ENCODE results near the gene PACC1. TPM values are rescaled to one million over a fixed set of nuclear protein-coding genes. Genes with fewer than 3 reads are reported as not detected.

Gene PACC1
- total RNA-seq, 1 experiment from 2014 or later, result 21.1 TPM

- H3K27me3 ChIP-seq, result no peaks in the 10 kb centered on the region
- no peak overlapping the region for H3K27ac ChIP-seq
- no peak overlapping the region for H3K4me3 ChIP-seq
- no peaks in the 10 kb centered on the region for H3K36me3 ChIP-seq
- peaks cover 7% of the 10 kb centered on the region; the same call in 1 of the 2 replicates for H3K4me1 ChIP-seq
- DNase-seq, result no peak
- H3K9me3 ChIP-seq (replicated peaks), result no peaks in the 10 kb centered on the region
Measured at GRCh38 chr1:212430955-212431394, 16.3 kb upstream of the PACC1 start.

GRCh38 chr1:212430416-212430815, 15.7 kb upstream of the PACC1 start:
- H3K27ac ChIP-seq, result no peak overlapping the region
- peaks cover 7% of the 10 kb centered on the region; the same call in 1 of the 2 replicates for H3K4me1 ChIP-seq
- H3K4me3 ChIP-seq, result no peak overlapping the region
- no peaks in the 10 kb centered on the region for H3K9me3 ChIP-seq (replicated peaks)
- no peak for DNase-seq
- no peaks in the 10 kb centered on the region for H3K36me3 ChIP-seq
- no peaks in the 10 kb centered on the region for H3K27me3 ChIP-seq

- Histone ChIP-seq H3K27ac (no peak overlapping the region), H3K4me3 (no peak overlapping the region), H3K4me1 (peaks cover 7% of the 10 kb centered on the region; the same call in 1 of the 2 replicates), H3K36me3 (no peaks in the 10 kb centered on the region), H3K9me3 (replicated peaks) (peaks cover 7% of the 10 kb centered on the region; the same call in 1 of the 2 replicates), H3K27me3 (peaks cover 5% of the 10 kb centered on the region)
- no peak for DNase-seq
Measured at GRCh38 chr1:212428496-212428895, 13.8 kb upstream of the PACC1 start.

GRCh38 chr1:212423879-212424278, 9.2 kb upstream of the PACC1 start:
- Histone ChIP-seq H3K4me3 (no peak overlapping the region), H3K27me3 (peaks cover 7% of the 10 kb centered on the region), H3K4me1 (no peaks in the 10 kb centered on the region), H3K27ac (no peak overlapping the region), H3K9me3 (replicated peaks) (peaks cover 9% of the 10 kb centered on the region; the same call in 1 of the 2 replicates), H3K36me3 (no peaks in the 10 kb centered on the region)
- no peak for DNase-seq

GRCh38 chr1:212421165-212421564, 6.5 kb upstream of the PACC1 start:
- no peak overlapping the region for H3K27ac ChIP-seq
- peaks cover 9% of the 10 kb centered on the region; the same call in 1 of the 2 replicates for H3K9me3 ChIP-seq (replicated peaks)
- DNase-seq, result no peak
- H3K36me3 ChIP-seq, result no peaks in the 10 kb centered on the region
- H3K27me3 ChIP-seq, result peaks cover 7% of the 10 kb centered on the region
- H3K4me1 ChIP-seq, result no peaks in the 10 kb centered on the region
- H3K4me3 ChIP-seq, result no peak overlapping the region

- no peaks in the 10 kb centered on the region for H3K9me3 ChIP-seq (replicated peaks)
- peak overlapping the region; percentile 86 for H3K4me3 ChIP-seq
- H3K36me3 ChIP-seq, result peaks cover 10% of the 10 kb centered on the region
- H3K27ac ChIP-seq, result peak overlapping the region; percentile 7; the same call in 1 of the 2 replicates
- H3K4me1 ChIP-seq, result peaks cover 10% of the 10 kb centered on the region
- no peaks in the 10 kb centered on the region for H3K27me3 ChIP-seq
- peak; percentile 63 to 81 for DNase-seq
Measured at GRCh38 chr1:212415107-212415841, 588 bp upstream of the PACC1 start.

GRCh38 chr1:212413902-212414327, 771 bp downstream of the PACC1 start:
- Histone ChIP-seq H3K4me3 (peak overlapping the region; percentile 86), H3K27ac (no peak overlapping the region), H3K27me3 (no peaks in the 10 kb centered on the region), H3K9me3 (replicated peaks) (no peaks in the 10 kb centered on the region), H3K4me1 (peaks cover 10% of the 10 kb centered on the region), H3K36me3 (peaks cover 23% of the 10 kb centered on the region)
- no peak for DNase-seq

- H3K27me3 ChIP-seq, result no peaks in the 10 kb centered on the region
- DNase-seq, result no peak
- no peak overlapping the region for H3K4me3 ChIP-seq
- peaks cover 37% of the 10 kb centered on the region for H3K36me3 ChIP-seq
- H3K4me1 ChIP-seq, result peaks cover 10% of the 10 kb centered on the region
- H3K27ac ChIP-seq, result no peak overlapping the region
- H3K9me3 ChIP-seq (replicated peaks), result 0 out of 2 replicates have a peak, but pooled peaks cover 2% of the 10 kb centered on the region
Measured at GRCh38 chr1:212412374-212412773, 2.3 kb downstream of the PACC1 start.

GRCh38 chr1:212410231-212410820, 4.4 kb downstream of the PACC1 start:
- Histone ChIP-seq H3K4me1 (peaks cover 8% of the 10 kb centered on the region), H3K36me3 (peaks cover 51% of the 10 kb centered on the region), H3K9me3 (replicated peaks) (0 out of 2 replicates have a peak, but pooled peaks cover 4% of the 10 kb centered on the region)

GRCh38 chr1:212402666-212403321, 11.9 kb downstream of the PACC1 start:
- DNase-seq, result no peak
- H3K36me3 ChIP-seq, result peaks cover 41% of the 10 kb centered on the region
- peaks cover 6% of the 10 kb centered on the region; the same call in 1 of the 2 replicates for H3K9me3 ChIP-seq (replicated peaks)
- H3K4me1 ChIP-seq, result no peaks in the 10 kb centered on the region
- H3K27me3 ChIP-seq, result no peaks in the 10 kb centered on the region
- no peak overlapping the region for H3K4me3 ChIP-seq
- no peak overlapping the region for H3K27ac ChIP-seq

More at GRCh38 chr1:212410231-212410820, 4.4 kb downstream of the PACC1 start:
- no peak for DNase-seq
- Histone ChIP-seq H3K27me3 (no peaks in the 10 kb centered on the region), H3K27ac (no peak overlapping the region), H3K4me3 (no peak overlapping the region)

GRCh38 chr1:212401838-212402582, 12.7 kb downstream of the PACC1 start:
- Histone ChIP-seq H3K4me1 (no peaks in the 10 kb centered on the region), H3K4me3 (no peak overlapping the region), H3K36me3 (peaks cover 34% of the 10 kb centered on the region), H3K27me3 (no peaks in the 10 kb centered on the region), H3K27ac (no peak overlapping the region), H3K9me3 (replicated peaks) (peaks cover 10% of the 10 kb centered on the region)
- no peak for DNase-seq

- Histone ChIP-seq H3K27ac (no peak overlapping the region), H3K9me3 (replicated peaks) (peaks cover 17% of the 10 kb centered on the region), H3K4me3 (no peak overlapping the region), H3K27me3 (no peaks in the 10 kb centered on the region), H3K4me1 (no peaks in the 10 kb centered on the region), H3K36me3 (peaks cover 31% of the 10 kb centered on the region)
- DNase-seq, result no peak
Measured at GRCh38 chr1:212401042-212401441, 13.6 kb downstream of the PACC1 start.

GRCh38 chr1:212397171-212397570, 17.5 kb downstream of the PACC1 start:
- DNase-seq, result no peak
- no peaks in the 10 kb centered on the region for H3K27me3 ChIP-seq
- peaks cover 22% of the 10 kb centered on the region for H3K9me3 ChIP-seq (replicated peaks)
- H3K4me1 ChIP-seq, result no peaks in the 10 kb centered on the region; the same call in 1 of the 2 replicates
- H3K4me3 ChIP-seq, result no peak overlapping the region
- H3K36me3 ChIP-seq, result peaks cover 22% of the 10 kb centered on the region
- no peak overlapping the region for H3K27ac ChIP-seq

- Histone ChIP-seq H3K27me3 (no peaks in the 10 kb centered on the region), H3K9me3 (replicated peaks) (peaks cover 26% of the 10 kb centered on the region), H3K4me3 (no peak overlapping the region), H3K4me1 (no peaks in the 10 kb centered on the region; the same call in 1 of the 2 replicates), H3K27ac (no peak overlapping the region), H3K36me3 (peaks cover 17% of the 10 kb centered on the region)
- DNase-seq, result peak in 1 of 2 experiments; percentile 18
Measured at GRCh38 chr1:212396638-212397037, 18.0 kb downstream of the PACC1 start.

Measured in SJCRH30 (cell line).